ENCODE data around the gene EPB41L5. TPM values are rescaled to one million over a fixed set of nuclear protein-coding genes. Genes with fewer than 3 reads are reported as not detected.

Gene EPB41L5
- total RNA-seq, 1 experiment from 2014 or later = 34.9 TPM

GRCh38 chr2:120208381-120209353 is 195.8 kb downstream of the EPB41L5 start:
- DNase-seq (ENCODE audit: low spot score) (no peak), ATAC-seq (no peak)
- CTCF ChIA-PET = interaction anchor here (0.6 to 2.8 kb wide), 8 partner anchors 14 to 1068 kb away, joined by 3 to 52 read pairs (median 5); partner anchors contain the start of gene TMEM185B
- Mint-ChIP-seq H3K27me3 (ENCODE audit: low read depth) (no peaks in the 10 kb centered on the region), H3K4me1 (peaks cover 4% of the 10 kb centered on the region), H3K27ac (no peak overlapping the region), H3K9me3 (no peaks in the 10 kb centered on the region), H3K4me3 (no peak overlapping the region), H3K36me3 (no peaks in the 10 kb centered on the region)
- POLR2A ChIA-PET = no interaction called here
- TF ChIP-seq SMAD3 (CRISPR knock-in tag; IDR thresholded peaks at IDR 0.05; ENCODE audit: borderline replicate concordance) = no peak
- TF ChIP-seq ZBTB43 (CRISPR knock-in tag; IDR thresholded peaks at IDR 0.05) = no peak
- TF ChIP-seq NFATC4 (CRISPR knock-in tag; IDR thresholded peaks at IDR 0.05) = no peak
- no peak for TF ChIP-seq ZNF423 (CRISPR knock-in tag; IDR thresholded peaks at IDR 0.05)
- TF ChIP-seq CBFB (CRISPR knock-in tag; IDR thresholded peaks at IDR 0.05; ENCODE audit: low read depth) = no peak
- no peak for TF ChIP-seq ZBTB21 (CRISPR knock-in tag; IDR thresholded peaks at IDR 0.05; ENCODE audit: borderline replicate concordance)
- TF ChIP-seq JAZF1 (CRISPR knock-in tag; IDR thresholded peaks at IDR 0.05) = no peak
- no peak for TF ChIP-seq AFF4 (CRISPR knock-in tag; IDR thresholded peaks at IDR 0.05; ENCODE audit: borderline replicate concordance)
- TF ChIP-seq ZNF396 (CRISPR knock-in tag; IDR thresholded peaks at IDR 0.05; ENCODE audit: borderline replicate concordance) = no peak
- no peak for TF ChIP-seq GTF2I (CRISPR knock-in tag; conservative IDR thresholded peaks at IDR 0.05)
- no peak for TF ChIP-seq GRHL2 (CRISPR knock-in tag; IDR thresholded peaks at IDR 0.05; ENCODE audit: insufficient replicate concordance, severe bottlenecking)
- TF ChIP-seq ZNF219 (CRISPR knock-in tag; IDR thresholded peaks at IDR 0.05; ENCODE audit: borderline replicate concordance) = no peak
- no peak for TF ChIP-seq USF2 (CRISPR knock-in tag; IDR thresholded peaks at IDR 0.05)
- no peak for TF ChIP-seq NR3C1 (CRISPR knock-in tag; conservative IDR thresholded peaks at IDR 0.05; ENCODE audit: low read depth)
- TF ChIP-seq NR1H2 (CRISPR knock-in tag; IDR thresholded peaks at IDR 0.05) = no peak
- no peak for TF ChIP-seq NR2C2 (CRISPR knock-in tag; IDR thresholded peaks at IDR 0.05)
- TF ChIP-seq ZNF532 (CRISPR knock-in tag; IDR thresholded peaks at IDR 0.05; ENCODE audit: borderline replicate concordance) = no peak
- TF ChIP-seq ZMAT4 (CRISPR knock-in tag; IDR thresholded peaks at IDR 0.05) = no peak
- no peak for TF ChIP-seq PRDM15 (CRISPR knock-in tag; IDR thresholded peaks at IDR 0.05)
